Loucy (cell line): Measurements from ENCODE around the gene ATP5PO.

Experiments
- H2AFZ ChIP-seq: fragments of 200-600 bp; sonication (generic); 2 replicates; pipeline ENCODE4 v1.6.0; 2016; ENCODE audit warnings: antibody characterized with exemption, mild to moderate bottlenecking, low read length, moderate library complexity
- H3F3A ChIP-seq: fragments of 200-600 bp; 2 replicates; pipeline ENCODE4 v1.6.0; 2016; ENCODE audit warnings: antibody characterized with exemption, low read depth, mild to moderate bottlenecking
- H3K27me3 ChIP-seq: fragments of 200-600 bp; sonication (generic); 2 replicates; pipeline ENCODE4 v1.6.1; 2014; ENCODE audit warnings: low read length, mild to moderate bottlenecking; ENCODE audit not compliant: insufficient read depth, poor library complexity, severe bottlenecking
- H3K36me3 ChIP-seq: fragments of 200-600 bp; sonication (generic); 2 replicates; pipeline ENCODE4 v1.6.1; 2016; ENCODE audit warnings: low read length; ENCODE audit not compliant: insufficient read depth
- H3K4me1 ChIP-seq: fragments of 200-600 bp; sonication (generic); 2 replicates; pipeline ENCODE4 v1.5.1; 2014; ENCODE audit warnings: low read length, mild to moderate bottlenecking; ENCODE audit not compliant: insufficient read depth, poor library complexity, severe bottlenecking
- H3K4me2 ChIP-seq: fragments of 200-600 bp; sonication (generic); 2 replicates; pipeline ENCODE4 v1.6.0; 2014; ENCODE audit warnings: antibody characterized with exemption, low read length, low read depth, mild to moderate bottlenecking; ENCODE audit not compliant: poor library complexity, severe bottlenecking
- H3K4me3 ChIP-seq: fragments of 200-600 bp; sonication (generic); 2 replicates; pipeline ENCODE4 v1.5.1; 2014; ENCODE audit warnings: low read length, mild to moderate bottlenecking, mixed read lengths; ENCODE audit not compliant: poor library complexity, severe bottlenecking
- H3K79me2 ChIP-seq: fragments of 200-600 bp; sonication (generic); 2 replicates; pipeline ENCODE4 v1.6.1; 2014; ENCODE audit warnings: low read length; ENCODE audit not compliant: insufficient read depth
- H3K9ac ChIP-seq: fragments of 200-600 bp; sonication (generic); 2 replicates; pipeline ENCODE4 v1.6.0; 2014; ENCODE audit warnings: mild to moderate bottlenecking, low read depth, low read length, moderate library complexity; ENCODE audit not compliant: poor library complexity, severe bottlenecking
- H3K9me2 ChIP-seq: fragments of 200-600 bp; sonication (generic); replicated peaks from 2 replicates; pipeline ENCODE4 v1.6.1; 2016; ENCODE audit warnings: low read depth, low read length, mixed read lengths
- H3K9me3 ChIP-seq: fragments of 200-600 bp; sonication (generic); 2 replicates; pipeline ENCODE4 v1.6.1; 2014; ENCODE audit warnings: mild to moderate bottlenecking, antibody characterized with exemption, low read length, low read depth; ENCODE audit not compliant: insufficient read depth
- H4K20me1 ChIP-seq: fragments of 200-600 bp; sonication (generic); 2 replicates; pipeline ENCODE4 v1.6.0; 2014; ENCODE audit warnings: antibody characterized with exemption, low read length, mild to moderate bottlenecking; ENCODE audit not compliant: insufficient read depth, poor library complexity, severe bottlenecking
- CTCF ChIP-seq: fragments of 200-600 bp; sonication (generic); conservative IDR thresholded peaks from 2 replicates; pipeline ENCODE4 v1.5.1; 2014; ENCODE audit warnings: mild to moderate bottlenecking, antibody characterized with exemption, low read length
- EZH2phosphoT487 ChIP-seq: fragments of 200-600 bp; IDR thresholded peaks from 2 replicates; pipeline ENCODE4 v1.6.1; 2018; ENCODE audit warnings: antibody characterized with exemption, mild to moderate bottlenecking, moderate library complexity, borderline replicate concordance

Gene ATP5PO

DNA sequence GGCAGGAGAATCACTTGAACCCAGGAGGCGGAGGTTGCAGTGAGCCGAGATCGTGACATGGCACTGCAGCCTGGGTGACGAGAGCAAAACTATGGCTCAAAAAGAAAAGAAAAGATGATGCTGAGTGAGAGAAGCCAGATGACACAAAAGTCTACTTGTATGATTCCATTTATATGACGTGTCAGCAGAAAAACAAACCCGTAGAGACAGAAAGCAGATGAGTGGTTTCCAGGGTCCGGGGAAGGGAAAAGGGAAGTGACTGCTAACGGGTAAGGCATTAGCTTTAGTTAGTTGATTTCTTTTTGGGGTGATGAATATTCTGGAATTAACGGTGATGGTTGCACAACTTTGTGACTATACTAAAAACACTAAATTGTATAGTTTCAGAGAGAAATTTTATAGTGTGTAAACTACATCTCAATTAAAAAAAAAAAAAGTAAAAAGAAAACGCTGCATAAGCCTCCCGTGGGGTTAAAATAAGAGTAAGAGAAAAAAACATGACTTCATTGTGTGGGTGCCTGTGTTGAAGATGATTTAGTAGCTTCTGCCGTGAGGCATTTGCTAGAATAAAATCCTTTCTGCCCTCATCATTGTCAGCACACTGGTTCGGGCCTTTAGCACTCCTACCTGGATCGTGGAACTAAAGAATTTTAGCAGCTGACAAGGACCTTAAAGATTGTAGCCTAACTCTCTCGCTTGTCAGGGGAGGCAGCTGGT, 24.7 kb upstream of the ATP5PO start:
- Histone ChIP-seq H3K9ac (no peak overlapping the region), H4K20me1 (no peaks in the 10 kb centered on the region), H3K9me3 (no peaks in the 10 kb centered on the region; the same call in 1 of the 2 replicates), H3K79me2 (peaks cover 49% of the 10 kb centered on the region), H3K4me3 (no peak overlapping the region), H3K4me1 (peaks cover 34% of the 10 kb centered on the region), H2AFZ (no peak overlapping the region), H3K36me3 (no peaks in the 10 kb centered on the region), H3F3A (no peaks in the 10 kb centered on the region; the same call in 1 of the 2 replicates), H3K27me3 (no peaks in the 10 kb centered on the region), H3K9me2 (no peaks in the 10 kb centered on the region), H3K4me2 (no peak overlapping the region)
- TF ChIP-seq EZH2phosphoT487 (no peak), CTCF (no peak)

DNA sequence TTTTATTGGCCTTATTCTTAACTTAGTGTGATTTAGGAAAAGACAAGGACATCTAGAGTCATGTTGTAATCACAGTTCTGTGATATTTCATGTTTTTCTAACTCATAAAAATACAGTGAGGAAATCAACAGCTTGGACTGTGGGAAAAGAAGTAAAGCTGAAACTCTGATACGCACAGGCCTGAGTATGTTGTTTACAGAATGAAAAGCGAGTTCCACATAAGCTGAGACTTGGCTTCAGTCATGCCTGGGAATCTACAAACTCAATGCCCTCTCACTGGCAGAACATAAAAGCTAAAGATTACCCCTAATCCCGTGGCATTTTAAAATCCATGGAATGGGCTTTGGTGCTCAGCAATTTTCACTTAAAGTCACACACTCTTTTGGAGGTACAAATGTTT, 23.6 kb upstream of the ATP5PO start:
- Histone ChIP-seq H3K4me1 (peaks cover 45% of the 10 kb centered on the region), H3K4me2 (no peak overlapping the region), H3K9ac (no peak overlapping the region), H4K20me1 (peaks cover 8% of the 10 kb centered on the region), H3F3A (no peaks in the 10 kb centered on the region; the same call in 1 of the 2 replicates), H2AFZ (no peak overlapping the region), H3K27me3 (no peaks in the 10 kb centered on the region), H3K79me2 (peaks cover 60% of the 10 kb centered on the region), H3K9me2 (no peaks in the 10 kb centered on the region), H3K9me3 (no peaks in the 10 kb centered on the region), H3K36me3 (no peaks in the 10 kb centered on the region), H3K4me3 (no peak overlapping the region)
- TF ChIP-seq CTCF, result no peak
- no peak for TF ChIP-seq EZH2phosphoT487

DNA sequence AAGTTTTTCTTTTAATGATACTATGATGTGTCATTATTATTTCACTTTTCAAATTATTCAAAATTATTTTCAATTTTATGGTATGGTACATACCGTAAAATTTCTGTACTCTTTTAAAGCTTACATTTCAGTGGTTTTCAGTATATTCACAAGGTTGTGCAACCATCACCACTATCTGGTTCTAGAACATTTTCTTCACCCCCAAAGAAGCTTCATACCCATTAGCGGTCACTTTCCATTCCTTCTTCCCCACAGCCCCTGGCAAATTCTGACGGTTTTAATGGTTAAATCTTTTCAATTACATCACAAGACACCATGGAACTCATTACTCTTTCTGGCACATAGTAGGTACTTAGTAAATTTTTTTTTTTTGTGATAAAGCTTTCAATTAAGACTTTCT, 22.8 kb upstream of the ATP5PO start:
- Histone ChIP-seq H3K27me3 (no peaks in the 10 kb centered on the region), H3K9me3 (no peaks in the 10 kb centered on the region), H3F3A (no peaks in the 10 kb centered on the region; the same call in 1 of the 2 replicates), H3K4me2 (no peak overlapping the region), H3K4me3 (no peak overlapping the region), H3K36me3 (no peaks in the 10 kb centered on the region), H4K20me1 (peaks cover 10% of the 10 kb centered on the region), H3K79me2 (peaks cover 69% of the 10 kb centered on the region), H3K4me1 (peaks cover 51% of the 10 kb centered on the region), H3K9ac (no peak overlapping the region), H3K9me2 (no peaks in the 10 kb centered on the region), H2AFZ (no peak overlapping the region)
- TF ChIP-seq CTCF (no peak), EZH2phosphoT487 (no peak)
